HepG2 (cell line): ENCODE results near the gene PALM. TPM values are rescaled to one million over a fixed set of nuclear protein-coding genes. Genes with fewer than 3 reads are reported as not detected.
A peak's percentile ranks its signal among the peaks of the same experiment; 100 is the strongest.

Experiments used
- ARNT2 ChIP-seq: sonication (generic); formaldehyde crosslinking; IDR thresholded peaks from 2 replicates; pipeline ENCODE4 v1.8.0; 2022; ENCODE audit warnings: mild to moderate bottlenecking, low read depth, missing genetic modification reagents, moderate library complexity
- CERS6 ChIP-seq: sonication (generic); formaldehyde crosslinking; IDR thresholded peaks from 2 replicates; pipeline ENCODE4 v1.5.0; 2020; ENCODE audit warnings: missing genetic modification reagents
- DMTF1 ChIP-seq: sonication (generic); formaldehyde crosslinking; IDR thresholded peaks from 2 replicates; pipeline ENCODE4 v1.4.0; 2020; ENCODE audit warnings: mild to moderate bottlenecking, missing genetic modification reagents
- FOXM1 ChIP-seq: sonication (generic); formaldehyde crosslinking; IDR thresholded peaks from 2 replicates; pipeline ENCODE4 v1.5.0; 2020; ENCODE audit warnings: missing genetic modification reagents
- GLI4 ChIP-seq: sonication (generic); formaldehyde crosslinking; IDR thresholded peaks from 2 replicates; pipeline ENCODE4 v1.5.1; 2020; ENCODE audit warnings: missing genetic modification reagents, mild to moderate bottlenecking, moderate library complexity, borderline replicate concordance
- GPN1 ChIP-seq: sonication (generic); formaldehyde crosslinking; IDR thresholded peaks from 2 replicates; pipeline ENCODE4 v1.5.1; 2020; ENCODE audit warnings: missing genetic modification reagents, borderline replicate concordance
- IKZF1 ChIP-seq: fragments of 450-650 bp; IDR thresholded peaks from 2 replicates; pipeline ENCODE4 v1.7.1; 2016
- PHB2 ChIP-seq: fragments of 450-650 bp; IDR thresholded peaks from 2 replicates; pipeline ENCODE4 v1.6.1; 2018; ENCODE audit not compliant: partially characterized antibody
- POLR2G ChIP-seq: fragments of 200-400 bp; formaldehyde crosslinking; IDR thresholded peaks from 2 replicates; pipeline ENCODE4 v1.6.1; 2018; ENCODE audit warnings: mild to moderate bottlenecking, low read depth, low read length, moderate library complexity
- RFX3 ChIP-seq: IDR thresholded peaks from 2 replicates; pipeline ENCODE4 v1.6.1; 2016; ENCODE audit warnings: missing biosample characterization, missing genetic modification reagents
- SMYD3 ChIP-seq: sonication (generic); formaldehyde crosslinking; IDR thresholded peaks from 2 replicates; pipeline ENCODE4 v1.8.1; 2023; ENCODE audit warnings: mild to moderate bottlenecking, missing genetic modification reagents
- TFDP2 ChIP-seq: sonication (generic); formaldehyde crosslinking; IDR thresholded peaks from 2 replicates; pipeline ENCODE4 v1.4.0; 2020; ENCODE audit warnings: missing genetic modification reagents
- ZNF274 ChIP-seq: sonication (generic); formaldehyde crosslinking; IDR thresholded peaks from 2 replicates; pipeline ENCODE4 v1.5.1; 2020; ENCODE audit warnings: mild to moderate bottlenecking, missing genetic modification reagents
- ZNF318 ChIP-seq: sonication (generic); formaldehyde crosslinking; IDR thresholded peaks from 2 replicates; pipeline ENCODE4 v1.4.0; 2020; ENCODE audit warnings: mild to moderate bottlenecking, missing genetic modification reagents
- ZNF431 ChIP-seq: sonication (generic); formaldehyde crosslinking; IDR thresholded peaks from 2 replicates; pipeline ENCODE4 v1.9.0; 2022; ENCODE audit warnings: missing genetic modification reagents, low read depth, mild to moderate bottlenecking, borderline replicate concordance
- ZNF749 ChIP-seq: sonication (generic); formaldehyde crosslinking; IDR thresholded peaks from 2 replicates; pipeline ENCODE4 v1.8.0; 2022; ENCODE audit warnings: mild to moderate bottlenecking, missing genetic modification reagents, moderate library complexity, borderline replicate concordance
- polyA plus RNA-seq, 8 experiments: library from polyadenylated mRNA; depleted of rRNA in 3 of 8; stranded (reverse) in 7 of 8; unstranded in 1 of 8; fragments of >200 nt; fragmentation: Illumina TruSeq in 4 of 8; extraction: Trizol in 4 of 8; gene quantifications; 2 replicates each; pipeline versions ENCODE4 v1.2.1 to v1.2.3, GENCODE V29; 2011 to 2016; ENCODE audit warnings: low read depth in 4 of 8, missing spikeins in 1 of 8, mixed read lengths in 1 of 8; ENCODE audit not compliant: insufficient read depth in 1 of 8
- total RNA-seq, 5 experiments: library from RNA; depleted of rRNA; stranded (reverse); fragments of >200 nt; fragmentation: Illumina TruSeq; extraction: Trizol; gene quantifications; 2 replicates each; pipeline ENCODE4 v1.2.3, GENCODE V29; 2016; ENCODE audit warnings: low read depth in 1 of 5

PALM gene
- total and polyA plus RNA-seq, 2 of the 13 experiments (the other 11 are each of a cell fraction or from before 2014, with no cell fraction given), result 4.0 to 9.7 TPM

- no peak for TF ChIP-seq ZNF318
- no peak for TF ChIP-seq GLI4 (CRISPR knock-in tag)
- no peak for TF ChIP-seq DMTF1
- TF ChIP-seq PHB2, result no peak
- no peak for TF ChIP-seq GPN1
- TF ChIP-seq ZNF431 (CRISPR knock-in tag), result peak; percentile 63; the same call in 1 of the 2 replicates
- no peak for TF ChIP-seq CERS6 (CRISPR knock-in tag)
- peak; percentile 76 for TF ChIP-seq POLR2G
- peak; percentile 39; the same call in 1 of the 2 replicates for TF ChIP-seq ARNT2 (CRISPR knock-in tag)
- no peak for TF ChIP-seq FOXM1
- TF ChIP-seq RFX3 (CRISPR knock-in tag), result no peak
- peak; percentile 92 for TF ChIP-seq ZNF749 (CRISPR knock-in tag)
- peak; percentile 68; the same call in 1 of the 2 replicates for TF ChIP-seq ZNF274 (CRISPR knock-in tag)
- TF ChIP-seq IKZF1, result no peak
- TF ChIP-seq SMYD3 (CRISPR knock-in tag), result peak; percentile 74; the same call in 1 of the 2 replicates
- TF ChIP-seq TFDP2 (CRISPR knock-in tag), result peak; percentile 96
Observed at GRCh38 chr19:796692-797527, 88.2 kb downstream of the PALM start, which contains the start of gene PTBP1 (continued).
